ENCODE measurements around the gene FCRLA. TPM values are rescaled to one million over a fixed set of nuclear protein-coding genes. Genes with fewer than 3 reads are reported as not detected.
"Not testable (repeated sequence)": the region's sequence is repeated elsewhere in the genome, so short reads cannot be mapped to it uniquely, and the experiment has no call there.

FCRLA gene
- total RNA-seq (2014; rRNA removed; shearing (Covaris generic)), result 1.9 and 2.0 TPM in 2 replicates

DNA sequence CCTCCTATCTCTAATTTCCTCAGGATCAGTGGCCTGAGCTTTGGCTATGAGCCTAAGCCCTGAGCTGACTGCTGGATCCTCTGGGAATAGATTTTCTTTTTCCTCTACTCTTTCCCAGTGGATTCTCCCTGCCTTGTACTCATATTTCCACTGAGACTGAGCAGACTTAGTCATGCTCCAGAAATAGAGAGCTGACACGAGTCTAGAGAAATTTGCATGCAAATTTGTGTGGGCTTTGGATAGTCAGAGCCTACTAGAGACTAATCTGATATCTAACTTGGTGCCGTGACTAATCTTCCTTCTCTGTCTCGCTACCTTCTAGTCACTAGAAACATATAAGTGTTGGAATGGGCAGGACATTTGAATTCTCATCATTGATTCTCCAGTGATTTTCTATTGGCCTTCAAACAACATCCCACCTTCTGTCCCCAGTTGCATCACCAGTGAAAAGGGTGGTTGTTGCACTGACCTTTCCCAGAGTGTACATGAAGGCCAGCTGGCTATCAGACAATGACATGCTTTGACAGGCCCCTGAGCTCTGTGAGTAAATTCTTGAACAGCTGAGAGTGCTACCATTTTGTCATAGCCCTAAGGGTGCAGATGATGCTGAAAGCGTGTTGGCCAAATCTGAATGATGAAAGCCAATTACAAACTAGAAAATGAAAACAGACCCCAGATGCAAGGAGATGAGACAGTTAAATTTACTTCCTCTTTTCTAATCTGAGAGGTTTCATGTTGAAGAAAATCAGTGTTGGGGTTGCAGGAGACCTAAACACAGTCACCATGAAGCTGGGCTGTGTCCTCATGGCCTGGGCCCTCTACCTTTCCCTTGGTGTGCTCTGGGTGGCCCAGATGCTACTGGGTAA lies at the start of gene FCRLA:
Gene FCRLA, plus strand, starts transcription at position 748 of the 866 bp plus-strand sequence. Its CDS starts 36 bp downstream, at position 784.
- peak; percentile 97 for DNase-seq (ENCODE audit: low read depth)

GRCh38 chr1:161658524-161658923 lies 48.5 kb upstream of the FCRLA start:
- not testable (repeated sequence) for DNase-seq (ENCODE audit: low read depth)

DNA sequence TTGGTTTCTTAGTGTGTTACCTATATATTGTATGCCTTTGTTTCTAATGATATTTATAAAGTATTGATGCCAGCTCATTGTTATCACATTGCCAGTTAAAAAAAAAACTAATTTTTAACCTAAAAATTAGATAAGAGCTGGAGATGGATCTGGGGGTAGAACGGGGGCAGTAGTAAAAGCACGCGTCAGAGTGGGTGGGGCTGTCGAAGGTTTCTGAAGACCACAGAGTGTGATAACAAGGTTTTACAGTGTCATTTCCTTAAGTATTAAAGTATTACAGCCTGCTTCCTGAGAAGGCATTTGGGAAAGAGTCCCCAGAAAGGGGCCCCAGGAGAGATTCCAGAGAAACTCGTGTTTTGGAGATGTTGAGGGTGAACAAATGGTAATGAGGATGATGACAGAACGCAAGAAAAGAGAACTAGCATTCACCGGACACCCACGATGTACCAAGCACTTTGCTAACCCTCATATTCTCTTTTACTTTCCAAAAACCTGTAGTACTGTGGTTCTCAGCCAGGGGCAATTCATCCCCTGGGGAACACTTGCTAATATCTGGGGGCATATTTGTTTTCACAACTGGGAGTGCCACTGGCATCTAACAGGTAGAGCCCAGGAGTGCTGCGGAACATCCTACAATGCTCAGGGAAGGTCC lies 45.2 kb upstream of the FCRLA start:
- DNase-seq (ENCODE audit: low read depth), result not testable (repeated sequence)

- not testable (repeated sequence) for DNase-seq (ENCODE audit: low read depth)
Measured at GRCh38 chr1:161662684-161663339, 44.2 kb upstream of the FCRLA start, which contains the start of gene FCGR2B. Gene FCGR2B (plus strand): TSS chr1:161663143. CDS start chr1:161663242, 99 bp downstream.

DNA sequence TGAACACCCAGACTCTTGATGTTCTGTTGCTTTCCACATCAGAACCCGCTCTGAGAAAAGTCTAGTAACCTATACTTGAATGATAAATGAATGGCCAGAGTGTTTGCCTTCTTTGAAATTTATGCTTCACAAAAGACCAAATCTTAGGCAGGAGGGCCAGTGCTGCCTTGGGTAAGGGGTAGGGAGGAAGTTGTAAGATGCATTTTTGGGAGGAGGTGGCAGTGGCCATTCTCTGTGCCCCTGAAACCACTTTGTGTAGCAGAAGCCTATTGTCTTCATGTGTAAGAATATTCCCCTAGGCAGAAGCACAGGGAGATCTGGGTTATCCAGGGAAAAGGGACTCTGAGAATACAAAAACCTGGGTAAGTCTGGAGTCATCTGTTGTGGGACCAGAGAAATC lies 43.5 kb upstream of the FCRLA start:
- DNase-seq (ENCODE audit: low read depth), result not testable (repeated sequence)

GRCh38 chr1:161664689-161665088 lies 42.3 kb upstream of the FCRLA start:
- DNase-seq (ENCODE audit: low read depth), result not testable (repeated sequence)

DNA sequence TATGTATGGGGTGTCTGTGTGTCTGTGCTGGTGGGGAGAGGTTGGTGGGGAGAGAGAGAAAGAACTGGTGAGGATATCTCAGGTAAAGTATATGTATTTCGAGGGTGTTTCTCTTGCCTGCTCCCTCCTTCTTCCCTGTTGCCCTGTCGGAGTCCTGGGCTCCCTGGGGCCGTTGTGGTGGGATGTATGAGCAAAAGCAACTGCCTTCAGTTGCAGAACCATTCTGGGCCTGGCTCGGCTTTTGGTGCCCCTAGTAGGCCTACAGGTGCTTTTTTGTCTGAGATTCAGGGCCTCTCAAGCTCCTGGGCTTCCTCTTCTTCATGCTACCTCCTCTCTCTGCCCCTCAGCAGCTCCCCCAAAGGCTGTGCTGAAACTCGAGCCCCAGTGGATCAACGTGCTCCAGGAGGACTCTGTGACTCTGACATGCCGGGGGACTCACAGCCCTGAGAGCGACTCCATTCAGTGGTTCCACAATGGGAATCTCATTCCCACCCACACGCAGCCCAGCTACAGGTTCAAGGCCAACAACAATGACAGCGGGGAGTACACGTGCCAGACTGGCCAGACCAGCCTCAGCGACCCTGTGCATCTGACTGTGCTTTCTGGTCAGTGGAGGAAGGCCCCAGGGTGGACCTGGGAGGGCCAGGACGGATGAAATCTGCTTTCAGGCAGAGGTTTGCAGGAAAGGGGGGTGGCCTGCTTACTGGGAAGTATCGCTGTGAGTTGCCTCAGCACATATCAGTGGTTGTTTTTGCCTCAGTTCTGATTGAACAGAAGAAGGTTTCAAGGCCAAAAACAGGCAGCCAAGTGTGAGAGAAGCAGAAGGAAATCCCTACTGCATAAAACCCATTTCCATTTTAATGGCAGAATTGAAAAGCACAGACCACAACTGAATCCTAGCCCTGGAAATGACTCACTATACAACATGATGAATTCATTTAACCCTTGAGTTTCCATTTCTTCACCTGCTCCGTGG lies 35.7 kb upstream of the FCRLA start:
- peak; percentile 9 for DNase-seq (ENCODE audit: low read depth)

- DNase-seq (ENCODE audit: low read depth), result not testable (repeated sequence)
Measured at GRCh38 chr1:161673437-161673836, 33.6 kb upstream of the FCRLA start.

- DNase-seq (ENCODE audit: low read depth), result not testable (repeated sequence)
Measured at GRCh38 chr1:161674447-161674846, 32.6 kb upstream of the FCRLA start.

DNA sequence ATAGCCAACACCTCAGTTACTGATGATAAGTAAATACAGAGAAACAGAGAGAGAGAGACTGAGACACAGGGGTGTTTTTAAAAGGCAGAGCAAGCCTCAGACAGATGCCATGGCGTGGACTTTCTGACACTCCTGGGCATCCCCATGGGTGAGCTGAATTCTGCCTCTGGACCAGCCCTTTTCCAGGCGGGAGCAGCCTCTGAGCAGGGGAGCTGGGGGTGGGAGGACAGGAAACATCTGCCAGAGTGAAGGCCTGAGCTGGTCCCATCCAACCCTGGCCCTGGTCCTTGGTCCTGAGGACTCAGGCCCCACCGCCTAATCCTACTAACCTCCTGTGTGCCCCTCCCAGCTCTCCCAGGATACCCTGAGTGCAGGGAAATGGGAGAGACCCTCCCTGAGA lies 32.1 kb upstream of the FCRLA start:
- DNase-seq (ENCODE audit: low read depth), result not testable (repeated sequence)

DNA sequence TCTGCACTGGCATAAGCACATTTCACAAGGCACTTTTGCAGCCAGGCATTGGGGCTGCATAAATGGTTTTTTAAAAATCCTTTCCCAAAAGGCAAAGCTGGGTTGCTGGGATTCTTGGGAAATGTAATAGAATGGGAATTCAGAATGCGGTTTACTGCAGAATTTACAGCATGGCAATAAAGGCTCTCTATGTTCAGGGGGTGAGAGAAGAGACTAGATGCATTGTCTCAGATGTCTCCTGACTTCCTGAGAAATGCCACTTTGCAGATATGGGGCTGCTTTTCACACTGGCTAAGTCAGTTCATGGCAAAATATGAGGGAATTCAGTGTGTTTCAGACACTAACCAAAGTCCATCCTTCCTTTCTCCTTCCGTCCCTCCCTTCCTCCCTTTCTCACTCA lies 30.6 kb upstream of the FCRLA start:
- no peak for DNase-seq (ENCODE audit: low read depth)

- no peak for DNase-seq (ENCODE audit: low read depth)
Measured at GRCh38 chr1:161676958-161677689, 29.9 kb upstream of the FCRLA start.

- no peak for DNase-seq (ENCODE audit: low read depth)
Measured at GRCh38 chr1:161678500-161678899, 28.5 kb upstream of the FCRLA start.

- DNase-seq (ENCODE audit: low read depth), result no peak
Measured at GRCh38 chr1:161681879-161682278, 25.1 kb upstream of the FCRLA start.

DNA sequence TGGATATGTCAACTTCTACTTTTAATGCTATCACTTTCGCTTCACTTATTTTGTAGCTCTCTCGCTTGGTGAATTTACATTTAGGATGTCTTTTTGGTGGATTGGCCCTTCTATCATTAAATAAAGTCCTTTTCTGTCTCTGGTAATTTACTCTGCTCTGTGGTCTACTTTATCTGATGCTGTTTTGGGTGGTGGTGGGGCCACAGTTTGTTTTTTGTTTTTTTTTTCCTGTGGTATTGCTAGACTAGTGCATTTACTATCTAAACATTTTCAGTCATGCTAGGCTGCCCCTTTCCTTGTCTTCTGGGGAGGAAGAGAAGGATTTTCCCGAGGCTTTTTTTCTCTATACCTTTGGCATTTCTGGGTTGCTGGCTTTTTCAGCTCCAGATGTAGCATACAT lies 18.1 kb upstream of the FCRLA start:
- no peak for DNase-seq (ENCODE audit: low read depth)

DNA sequence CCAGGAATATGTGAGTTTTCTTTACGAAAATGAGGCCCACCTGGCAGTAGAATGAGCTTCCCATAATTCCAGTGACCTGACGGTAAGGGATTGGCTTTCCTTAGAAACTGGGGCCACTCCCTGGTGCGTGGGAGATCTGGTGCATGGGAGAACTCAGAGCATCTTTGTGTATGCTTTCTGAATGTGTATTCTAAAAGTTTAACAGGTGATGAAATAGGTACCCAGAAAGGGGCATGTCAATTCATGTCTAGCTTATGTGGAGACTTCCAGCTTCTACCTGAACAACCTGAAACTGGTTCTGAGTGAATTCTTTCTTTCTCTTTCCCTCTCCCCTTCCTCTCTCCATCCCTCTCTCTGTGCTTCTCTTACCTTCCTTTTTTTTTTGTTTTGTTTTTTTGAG lies 15.2 kb upstream of the FCRLA start:
- no peak for DNase-seq (ENCODE audit: low read depth)

DNA sequence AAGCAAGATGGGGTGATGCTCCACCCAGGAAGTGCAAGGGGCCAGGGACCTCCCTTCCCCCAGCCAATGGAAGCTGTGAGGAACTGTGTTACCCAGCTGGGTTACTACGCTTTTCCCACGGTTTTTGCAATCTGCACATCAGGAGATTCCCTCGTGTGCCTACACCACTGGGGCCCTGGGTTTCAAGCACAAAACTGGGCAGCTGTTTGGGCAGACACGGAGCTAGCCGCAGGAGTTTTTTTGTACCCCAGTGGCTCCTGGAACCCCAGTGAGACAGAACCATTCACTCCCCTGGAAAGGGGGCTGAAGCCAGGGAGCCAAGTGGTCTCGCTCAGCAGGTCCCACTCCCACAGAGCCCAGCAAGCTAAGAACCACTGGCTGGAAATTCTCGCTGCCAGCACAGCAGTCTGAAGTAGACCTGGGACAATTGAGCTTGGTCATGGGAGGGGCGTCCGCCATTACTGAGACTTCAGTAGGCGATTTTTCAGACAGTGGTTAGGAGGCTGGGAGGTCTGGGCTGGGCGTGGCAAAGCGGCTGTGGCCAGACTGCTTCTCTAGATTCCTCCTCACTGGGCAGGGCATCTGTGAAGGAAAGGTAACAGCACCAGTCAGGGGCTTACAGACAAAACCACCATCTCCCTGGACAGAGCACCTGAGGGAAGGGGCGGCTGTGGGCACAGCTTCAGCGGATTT lies 13.9 kb upstream of the FCRLA start:
- DNase-seq (ENCODE audit: low read depth), result not testable (repeated sequence)

GRCh38 chr1:161698302-161698701 lies 8.7 kb upstream of the FCRLA start:
- not testable (repeated sequence) for DNase-seq (ENCODE audit: low read depth)

DNA sequence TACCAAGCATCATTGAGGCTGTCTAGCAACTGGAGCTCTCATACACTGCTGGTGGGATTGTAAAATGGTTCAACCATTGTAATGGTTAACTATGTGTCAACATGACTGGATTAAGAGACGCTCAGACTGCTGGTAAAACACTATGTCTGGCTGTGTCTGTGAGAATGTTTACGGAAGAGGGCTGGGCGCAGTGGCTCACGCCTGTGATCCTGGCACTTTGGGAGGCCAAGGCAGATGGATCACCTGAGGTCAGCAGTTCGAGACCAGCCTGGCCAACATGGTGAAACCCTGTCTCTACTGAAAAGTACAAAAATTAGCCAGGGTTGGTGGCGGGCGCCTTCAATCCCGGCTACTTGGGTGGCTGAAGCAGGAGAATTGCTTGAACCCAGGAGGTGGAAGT lies 4.8 kb upstream of the FCRLA start:
- DNase-seq (ENCODE audit: low read depth), result no peak

DNA sequence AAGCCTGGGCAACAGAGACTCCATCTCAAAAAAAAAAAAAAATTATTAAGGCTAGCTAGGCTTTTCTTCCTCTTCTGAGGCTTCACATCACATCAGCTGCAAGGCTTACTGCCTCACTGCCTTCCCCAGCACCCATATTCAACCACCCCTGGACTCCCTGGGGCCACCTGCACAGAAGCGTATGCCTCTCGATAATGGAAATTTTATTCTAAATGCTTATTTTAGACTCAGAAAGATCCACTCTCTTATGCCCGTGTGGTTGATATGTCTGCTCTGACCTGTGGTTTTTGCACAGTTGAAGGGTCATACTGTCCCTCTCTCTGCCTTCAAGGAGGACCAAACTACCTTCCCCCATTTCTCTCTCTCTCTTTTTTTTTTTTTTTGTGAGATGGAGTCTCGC lies 1.5 kb upstream of the FCRLA start:
- no peak for DNase-seq (ENCODE audit: low read depth)
